Endothelial cell of umbilical vein (primary cell): ENCODE results near the gene SYT14.

Experiments used
- CTCF ChIP-seq, 2 donors: IDR thresholded peaks; 1 replicate in 1 of 2; 2 replicates in 1 of 2; pipeline ENCODE4 v1.5.1; 2011; ENCODE audit warnings: low read length in 2 of 2, mild to moderate bottlenecking in 2 of 2, moderate library complexity in 2 of 2, control low read depth in 1 of 2, inconsistent platforms in 1 of 2, low read depth in 1 of 2; ENCODE audit not compliant: insufficient read depth in 1 of 2; ENCODE audit errors: extremely low read depth in 1 of 2
- EZH2 ChIP-seq: IDR thresholded peaks from 2 replicates; pipeline ENCODE4 v1.6.1; 2012; ENCODE audit warnings: borderline replicate concordance, low read depth, mild to moderate bottlenecking, moderate library complexity, low read length, inconsistent platforms; ENCODE audit not compliant: severe bottlenecking
- FOS ChIP-seq: IDR thresholded peaks from 2 replicates; pipeline ENCODE4 v1.6.1; 2011; ENCODE audit warnings: mild to moderate bottlenecking, low read length, moderate library complexity, borderline replicate concordance; ENCODE audit not compliant: insufficient read depth
- MAX ChIP-seq: IDR thresholded peaks from 2 replicates; pipeline ENCODE4 v1.6.1; 2011; ENCODE audit not compliant: insufficient read depth, insufficient read length
- POLR2A ChIP-seq: IDR thresholded peaks from 2 replicates; pipeline ENCODE4 v1.6.1; 2012; ENCODE audit warnings: low read depth, mild to moderate bottlenecking, control low read depth, low read length
- POLR2AphosphoS5 ChIP-seq: IDR thresholded peaks from 2 replicates; pipeline ENCODE4 v1.6.1; 2012; ENCODE audit warnings: low read depth, mild to moderate bottlenecking, control low read depth, low read length, moderate library complexity; ENCODE audit not compliant: insufficient read depth

- TF ChIP-seq CTCF (IDR thresholded peaks at IDR 0.05; ENCODE audit: extremely low read depth in 1 of 2, insufficient read depth in 1 of 2, low read depth in 1 of 2, low read length in 2 of 2), result no peak
- no peak for TF ChIP-seq MAX
- no peak for TF ChIP-seq POLR2AphosphoS5
- no peak for TF ChIP-seq FOS
- TF ChIP-seq EZH2, result no peak
- TF ChIP-seq POLR2A, result no peak
Observed at GRCh38 chr1:210098356-210098755, 160.3 kb downstream of the SYT14 start.
